ENCODE results near the gene PRKD1.

PRKD1 gene

DNA sequence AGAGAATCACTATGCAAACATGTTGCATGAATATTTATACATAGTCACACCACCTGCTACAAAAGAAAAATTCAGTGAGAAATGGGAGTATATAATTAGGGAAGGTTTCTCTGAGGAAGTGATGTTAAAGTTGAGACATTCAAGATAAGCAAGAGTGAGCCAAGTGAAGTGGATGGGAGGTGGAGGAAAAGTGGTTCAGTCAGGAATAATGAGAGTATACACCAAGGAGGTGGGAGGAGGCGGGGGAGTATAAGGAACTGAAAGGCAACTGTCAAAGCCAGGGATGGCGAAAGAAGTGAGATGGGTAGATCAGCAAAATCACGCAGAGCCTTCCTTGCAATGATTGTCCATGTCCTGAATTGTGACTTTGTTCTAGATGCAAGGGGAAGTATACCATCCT is 33.7 kb downstream of the PRKD1 start:
- TF ChIP-seq EP300 (IDR thresholded peaks at IDR 0.05; ENCODE audit: borderline replicate concordance) (no peak), RAD21 (IDR thresholded peaks at IDR 0.05; ENCODE audit: low read depth) (no peak), NFIC (IDR thresholded peaks at IDR 0.05) (no peak)
- TF ChIP-seq, protein P1, sequence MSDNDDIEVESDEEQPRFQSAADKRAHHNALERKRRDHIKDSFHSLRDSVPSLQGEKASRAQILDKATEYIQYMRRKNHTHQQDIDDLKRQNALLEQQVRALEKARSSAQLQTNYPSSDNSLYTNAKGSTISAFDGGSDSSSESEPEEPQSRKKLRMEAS (IDR thresholded peaks at IDR 0.05), result no peak

DNA sequence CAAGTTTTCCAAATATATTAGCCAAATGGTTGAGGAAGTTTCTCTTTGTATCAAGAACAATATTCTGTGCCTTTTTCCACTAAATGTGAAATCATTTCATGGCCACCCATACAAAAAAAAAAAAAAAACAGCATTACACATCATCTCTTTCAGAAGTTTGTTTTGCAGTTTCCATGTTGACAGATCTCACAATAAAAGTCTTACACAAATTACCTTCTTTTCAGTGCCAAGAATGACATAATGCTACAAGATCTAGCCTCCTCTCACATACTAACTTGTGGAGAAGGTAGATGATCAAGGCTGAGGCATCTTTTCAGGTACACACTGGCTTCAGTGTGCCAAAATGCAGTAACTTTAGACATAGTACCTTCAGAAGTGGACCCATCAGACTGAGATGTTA is 35.3 kb downstream of the PRKD1 start:
- TF ChIP-seq, protein P1 (IDR thresholded peaks at IDR 0.05), result no peak
- TF ChIP-seq, protein P2, sequence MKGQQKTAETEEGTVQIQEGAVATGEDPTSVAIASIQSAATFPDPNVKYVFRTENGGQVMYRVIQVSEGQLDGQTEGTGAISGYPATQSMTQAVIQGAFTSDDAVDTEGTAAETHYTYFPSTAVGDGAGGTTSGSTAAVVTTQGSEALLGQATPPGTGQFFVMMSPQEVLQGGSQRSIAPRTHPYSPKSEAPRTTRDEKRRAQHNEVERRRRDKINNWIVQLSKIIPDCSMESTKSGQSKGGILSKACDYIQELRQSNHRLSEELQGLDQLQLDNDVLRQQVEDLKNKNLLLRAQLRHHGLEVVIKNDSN (IDR thresholded peaks at IDR 0.05), result no peak
- TF ChIP-seq EP300 (IDR thresholded peaks at IDR 0.05; ENCODE audit: borderline replicate concordance) (no peak), TAF1 (IDR thresholded peaks at IDR 0.05; ENCODE audit: low read depth) (no peak), TEAD4 (IDR thresholded peaks at IDR 0.05) (no peak), ZBTB7A (IDR thresholded peaks at IDR 0.05; ENCODE audit: low read depth) (no peak), EGR1 (IDR thresholded peaks at IDR 0.05) (no peak), TCF12 (IDR thresholded peaks at IDR 0.05; ENCODE audit: low read depth) (no peak), NFIC (IDR thresholded peaks at IDR 0.05) (no peak), RAD21 (IDR thresholded peaks at IDR 0.05; ENCODE audit: low read depth) (no peak), YY1 (IDR thresholded peaks at IDR 0.05; ENCODE audit: low read depth) (no peak), CEBPB (IDR thresholded peaks at IDR 0.05) (no peak), CREB1 (IDR thresholded peaks at IDR 0.05; ENCODE audit: low read depth) (no peak)
- TF ChIP-seq, protein P3, sequence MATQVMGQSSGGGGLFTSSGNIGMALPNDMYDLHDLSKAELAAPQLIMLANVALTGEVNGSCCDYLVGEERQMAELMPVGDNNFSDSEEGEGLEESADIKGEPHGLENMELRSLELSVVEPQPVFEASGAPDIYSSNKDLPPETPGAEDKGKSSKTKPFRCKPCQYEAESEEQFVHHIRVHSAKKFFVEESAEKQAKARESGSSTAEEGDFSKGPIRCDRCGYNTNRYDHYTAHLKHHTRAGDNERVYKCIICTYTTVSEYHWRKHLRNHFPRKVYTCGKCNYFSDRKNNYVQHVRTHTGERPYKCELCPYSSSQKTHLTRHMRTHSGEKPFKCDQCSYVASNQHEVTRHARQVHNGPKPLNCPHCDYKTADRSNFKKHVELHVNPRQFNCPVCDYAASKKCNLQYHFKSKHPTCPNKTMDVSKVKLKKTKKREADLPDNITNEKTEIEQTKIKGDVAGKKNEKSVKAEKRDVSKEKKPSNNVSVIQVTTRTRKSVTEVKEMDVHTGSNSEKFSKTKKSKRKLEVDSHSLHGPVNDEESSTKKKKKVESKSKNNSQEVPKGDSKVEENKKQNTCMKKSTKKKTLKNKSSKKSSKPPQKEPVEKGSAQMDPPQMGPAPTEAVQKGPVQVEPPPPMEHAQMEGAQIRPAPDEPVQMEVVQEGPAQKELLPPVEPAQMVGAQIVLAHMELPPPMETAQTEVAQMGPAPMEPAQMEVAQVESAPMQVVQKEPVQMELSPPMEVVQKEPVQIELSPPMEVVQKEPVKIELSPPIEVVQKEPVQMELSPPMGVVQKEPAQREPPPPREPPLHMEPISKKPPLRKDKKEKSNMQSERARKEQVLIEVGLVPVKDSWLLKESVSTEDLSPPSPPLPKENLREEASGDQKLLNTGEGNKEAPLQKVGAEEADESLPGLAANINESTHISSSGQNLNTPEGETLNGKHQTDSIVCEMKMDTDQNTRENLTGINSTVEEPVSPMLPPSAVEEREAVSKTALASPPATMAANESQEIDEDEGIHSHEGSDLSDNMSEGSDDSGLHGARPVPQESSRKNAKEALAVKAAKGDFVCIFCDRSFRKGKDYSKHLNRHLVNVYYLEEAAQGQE (IDR thresholded peaks at IDR 0.05; ENCODE audit: low read depth), result no peak

DNA sequence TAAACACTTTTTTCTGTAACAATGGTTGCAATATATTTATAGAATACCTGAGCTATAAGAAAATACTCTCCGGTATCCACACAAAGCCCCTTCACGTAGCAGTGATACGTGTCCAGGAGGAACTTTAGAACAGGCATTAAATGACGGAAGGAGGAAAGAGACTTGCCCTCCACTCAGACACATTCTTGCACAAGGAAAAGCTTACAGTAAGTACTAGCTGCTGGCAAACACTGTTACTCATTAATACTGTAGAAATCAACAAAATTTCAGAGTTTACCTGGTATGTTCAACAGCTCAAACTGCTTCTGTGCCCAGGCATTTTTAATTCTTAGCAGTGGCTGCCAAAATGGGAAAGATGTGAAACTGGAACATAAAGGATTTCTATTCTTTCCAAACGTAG is 41.7 kb downstream of the PRKD1 start:
- TF ChIP-seq EP300 (IDR thresholded peaks at IDR 0.05; ENCODE audit: borderline replicate concordance) (no peak), CREB1 (IDR thresholded peaks at IDR 0.05; ENCODE audit: low read depth) (no peak), EGR1 (IDR thresholded peaks at IDR 0.05) (no peak), FOXM1 (IDR thresholded peaks at IDR 0.05; ENCODE audit: borderline replicate concordance, low read depth) (no peak), TEAD4 (IDR thresholded peaks at IDR 0.05) (no peak), TAF1 (IDR thresholded peaks at IDR 0.05; ENCODE audit: low read depth) (no peak), RAD21 (IDR thresholded peaks at IDR 0.05; ENCODE audit: low read depth) (no peak), NFIC (IDR thresholded peaks at IDR 0.05) (no peak), TCF12 (IDR thresholded peaks at IDR 0.05; ENCODE audit: low read depth) (no peak), CEBPB (IDR thresholded peaks at IDR 0.05) (no peak)
- TF ChIP-seq, protein P1 (IDR thresholded peaks at IDR 0.05), result no peak

DNA sequence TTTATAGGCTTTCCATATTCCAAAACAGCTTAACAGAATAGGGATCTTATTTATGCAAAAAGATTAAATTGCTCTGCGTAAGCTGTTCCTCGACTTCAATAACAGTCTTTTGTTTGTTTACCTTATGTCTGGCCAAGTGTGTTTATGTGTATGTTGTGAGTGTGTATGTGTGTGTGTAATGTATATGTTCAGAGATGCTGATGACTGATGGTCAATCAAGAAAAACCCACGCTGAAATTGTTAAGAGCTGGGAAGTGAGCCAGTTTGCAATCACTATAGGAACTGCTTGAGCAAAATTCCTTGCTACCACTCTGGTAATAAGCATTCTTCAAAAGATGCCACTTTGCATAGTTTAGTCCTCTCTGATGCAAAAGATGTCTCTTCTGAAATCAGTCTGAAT is 59.6 kb downstream of the PRKD1 start:
- no peak for TF ChIP-seq FOXM1 (IDR thresholded peaks at IDR 0.05; ENCODE audit: borderline replicate concordance, low read depth)
- no peak for TF ChIP-seq EP300 (IDR thresholded peaks at IDR 0.05; ENCODE audit: borderline replicate concordance)
- TF ChIP-seq, protein P2 (IDR thresholded peaks at IDR 0.05), result no peak
- TF ChIP-seq, protein P3 (IDR thresholded peaks at IDR 0.05; ENCODE audit: low read depth), result no peak
- TF ChIP-seq, protein P1 (IDR thresholded peaks at IDR 0.05), result no peak
- no peak for TF ChIP-seq TEAD4 (IDR thresholded peaks at IDR 0.05)
- TF ChIP-seq NFIC (IDR thresholded peaks at IDR 0.05), result no peak
- TF ChIP-seq CREB1 (IDR thresholded peaks at IDR 0.05; ENCODE audit: low read depth), result no peak
- no peak for TF ChIP-seq YY1 (IDR thresholded peaks at IDR 0.05; ENCODE audit: low read depth)
- no peak for TF ChIP-seq RAD21 (IDR thresholded peaks at IDR 0.05; ENCODE audit: low read depth)
- TF ChIP-seq EGR1 (IDR thresholded peaks at IDR 0.05), result no peak
- TF ChIP-seq CEBPB (IDR thresholded peaks at IDR 0.05), result no peak
- TF ChIP-seq ZBTB7A (IDR thresholded peaks at IDR 0.05; ENCODE audit: low read depth), result no peak

DNA sequence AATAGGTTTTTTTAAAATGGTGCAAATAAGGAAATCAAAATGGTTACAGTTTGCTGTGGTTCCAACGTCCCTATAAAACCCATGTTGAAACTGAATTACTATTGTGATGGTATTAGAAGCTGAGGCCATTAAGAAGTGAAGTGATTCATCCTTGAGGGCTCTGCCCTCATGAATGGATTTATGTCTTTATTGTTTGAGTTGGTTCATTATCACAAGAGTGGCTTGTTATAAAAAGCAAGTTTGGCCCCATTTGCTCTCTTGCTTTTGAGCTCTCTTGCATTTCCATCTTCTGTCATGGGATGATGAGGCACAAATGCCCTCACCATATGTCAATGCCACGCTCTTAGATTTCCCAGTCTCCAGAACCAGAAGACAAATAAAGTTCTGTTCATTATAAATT is 62.3 kb downstream of the PRKD1 start:
- TF ChIP-seq TAF1 (IDR thresholded peaks at IDR 0.05; ENCODE audit: low read depth) (no peak), CEBPB (IDR thresholded peaks at IDR 0.05) (no peak), TEAD4 (IDR thresholded peaks at IDR 0.05) (no peak), CREB1 (IDR thresholded peaks at IDR 0.05; ENCODE audit: low read depth) (no peak), ZBTB7A (IDR thresholded peaks at IDR 0.05; ENCODE audit: low read depth) (no peak), RAD21 (IDR thresholded peaks at IDR 0.05; ENCODE audit: low read depth) (no peak)
- TF ChIP-seq, protein P1 (IDR thresholded peaks at IDR 0.05), result no peak
- TF ChIP-seq, protein P2 (IDR thresholded peaks at IDR 0.05), result no peak
- TF ChIP-seq, protein P3 (IDR thresholded peaks at IDR 0.05; ENCODE audit: low read depth), result no peak

Data from Ishikawa (cell line).